ENCODE data around the gene CSNK1G1.
A peak's percentile ranks its signal among the peaks of the same experiment; 100 is the strongest.
"Not testable (repeated sequence)": the region's sequence is repeated elsewhere in the genome, so short reads cannot be mapped to it uniquely, and the experiment has no call there.

CSNK1G1 gene

DNA sequence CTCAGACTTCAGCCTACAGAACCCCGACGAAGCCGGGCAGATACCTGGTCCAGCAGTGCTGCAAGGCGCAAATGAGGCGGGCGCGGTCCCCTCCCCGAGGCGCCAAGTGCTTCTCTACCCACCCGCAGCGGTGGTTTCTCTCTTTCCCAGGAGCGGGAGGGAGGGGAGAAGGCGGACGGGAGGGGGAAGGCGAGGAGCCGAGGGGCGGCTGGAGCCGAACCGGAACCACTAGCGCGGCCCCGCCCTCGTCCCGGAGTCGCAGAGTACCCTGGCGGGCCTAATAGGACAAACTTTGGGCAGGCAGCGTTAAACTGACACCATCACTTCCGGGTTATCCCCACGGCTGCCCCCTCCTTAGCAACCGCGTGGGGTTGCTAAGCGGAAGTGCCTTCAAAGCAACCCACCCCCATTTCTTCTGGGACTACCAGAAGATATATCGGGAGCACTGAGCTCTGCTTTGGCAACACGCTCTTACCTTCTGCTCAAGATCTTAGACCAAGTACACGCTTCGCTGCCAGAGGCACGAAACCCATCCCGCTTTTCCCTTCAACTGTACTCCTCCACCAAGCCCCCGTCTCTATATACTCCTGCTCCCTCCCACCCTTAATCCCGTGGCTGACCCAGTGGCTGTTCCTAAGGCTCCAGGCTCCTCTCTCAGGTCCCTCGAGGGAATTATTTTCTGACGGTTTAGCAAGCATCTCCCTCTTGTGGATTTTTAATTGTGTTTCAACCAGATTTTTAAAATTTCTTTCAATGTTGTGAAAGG, at the start of gene CSNK1G1:
Gene CSNK1G1, minus strand, starts transcription at position 230 of the 766 bp plus-strand sequence. CDS start 55,674 bp downstream, outside the sequence.
- peak; percentile 100 for DNase-seq

DNA sequence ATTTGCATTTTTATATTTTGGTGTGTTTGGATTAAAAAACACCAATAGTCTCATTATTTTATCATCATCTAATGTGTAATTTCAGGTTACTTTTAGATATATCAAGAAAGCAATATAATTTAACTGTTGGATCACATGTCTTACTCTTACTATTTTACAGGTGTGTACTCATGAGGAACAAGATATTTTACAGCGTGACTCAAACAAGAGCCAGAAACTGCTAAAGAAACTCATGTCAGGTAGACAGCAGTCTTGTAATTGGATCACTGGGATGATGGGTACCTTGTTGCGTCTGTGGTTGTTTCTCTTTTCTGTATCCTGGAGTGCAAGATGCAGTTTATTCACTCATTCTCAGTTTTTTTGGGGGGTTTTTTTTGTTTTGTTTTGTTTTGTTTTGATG, 44.6 kb upstream of the CSNK1G1 start:
- no peak for DNase-seq

DNA sequence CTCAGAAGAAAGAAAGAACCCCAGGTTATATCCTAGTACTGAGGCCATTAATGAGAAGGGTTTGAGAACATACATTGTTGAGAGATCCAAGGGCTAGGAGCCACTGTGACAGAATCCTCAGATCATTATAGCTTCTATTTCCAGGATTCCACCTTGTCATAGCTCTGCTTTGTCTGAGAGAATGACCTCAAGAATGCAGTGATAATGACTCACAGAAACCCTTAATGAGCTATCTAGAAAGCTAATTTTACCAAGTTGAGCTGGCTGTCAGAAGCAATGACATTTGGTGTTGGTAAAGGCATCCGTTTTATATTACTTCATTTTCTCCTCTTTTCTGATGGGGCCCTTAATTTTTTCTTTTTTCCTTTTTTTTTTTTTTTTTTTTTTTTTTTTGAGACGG, 42.6 kb upstream of the CSNK1G1 start:
- no peak for DNase-seq

DNA sequence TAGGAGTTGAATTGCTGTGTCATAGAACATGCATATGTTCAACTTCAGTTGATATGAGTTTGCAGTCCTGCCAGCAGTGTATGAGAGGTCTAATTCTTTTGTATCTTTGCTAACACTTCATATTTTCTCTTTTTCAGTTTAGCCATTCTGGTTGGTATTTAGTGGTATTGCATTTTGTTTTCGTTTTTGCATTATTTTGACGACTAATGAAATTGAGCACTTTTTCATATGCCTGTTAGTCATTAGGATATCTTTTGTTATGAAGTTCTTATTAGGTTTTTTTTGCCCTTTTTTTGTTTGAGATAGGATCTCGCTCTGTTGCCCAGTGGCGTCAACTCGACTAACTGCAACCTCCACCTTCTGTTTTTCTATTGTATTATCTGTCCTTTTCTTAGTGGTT, 40.8 kb upstream of the CSNK1G1 start:
- no peak for DNase-seq

DNA sequence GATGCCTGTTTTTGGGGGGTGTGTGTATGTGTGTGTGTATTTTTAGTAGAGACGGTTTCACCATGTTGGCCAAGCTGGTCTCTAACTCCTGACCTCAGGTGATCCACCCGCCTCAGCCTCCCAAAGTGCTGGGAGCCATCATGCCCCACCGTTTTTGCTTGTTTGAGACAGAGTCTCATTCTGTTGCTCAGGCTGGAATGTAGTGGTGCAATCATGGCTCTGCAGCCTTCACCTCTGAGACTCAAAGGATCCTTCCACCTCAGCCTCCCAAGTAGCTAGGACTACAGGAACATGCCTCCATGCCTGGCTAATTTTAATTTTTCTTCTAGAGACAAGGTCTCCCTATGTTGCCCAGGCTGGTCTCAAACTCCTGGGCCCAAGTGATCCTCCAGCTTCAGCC, 36.5 kb upstream of the CSNK1G1 start:
- DNase-seq: not testable (repeated sequence)

DNA sequence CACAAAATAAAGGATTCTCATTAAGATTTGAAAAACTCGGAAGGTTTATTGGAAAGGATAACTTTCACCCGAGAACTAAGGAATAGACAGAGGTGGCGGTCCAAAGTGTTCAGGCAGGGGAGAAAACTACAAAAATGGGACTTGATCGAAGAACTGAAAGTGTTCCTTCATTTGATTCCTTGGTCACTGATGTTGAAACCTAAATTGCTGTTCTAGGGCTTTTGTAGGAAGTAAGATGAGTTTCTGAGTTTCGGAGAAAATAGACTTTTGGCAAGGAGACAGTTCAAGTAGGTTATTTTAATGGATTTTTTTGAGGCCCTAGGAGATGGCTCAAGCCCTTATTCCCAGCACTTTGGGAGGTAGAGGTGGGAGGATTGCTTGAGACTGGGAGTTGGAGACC, 33.1 kb upstream of the CSNK1G1 start:
- no peak for DNase-seq

DNA sequence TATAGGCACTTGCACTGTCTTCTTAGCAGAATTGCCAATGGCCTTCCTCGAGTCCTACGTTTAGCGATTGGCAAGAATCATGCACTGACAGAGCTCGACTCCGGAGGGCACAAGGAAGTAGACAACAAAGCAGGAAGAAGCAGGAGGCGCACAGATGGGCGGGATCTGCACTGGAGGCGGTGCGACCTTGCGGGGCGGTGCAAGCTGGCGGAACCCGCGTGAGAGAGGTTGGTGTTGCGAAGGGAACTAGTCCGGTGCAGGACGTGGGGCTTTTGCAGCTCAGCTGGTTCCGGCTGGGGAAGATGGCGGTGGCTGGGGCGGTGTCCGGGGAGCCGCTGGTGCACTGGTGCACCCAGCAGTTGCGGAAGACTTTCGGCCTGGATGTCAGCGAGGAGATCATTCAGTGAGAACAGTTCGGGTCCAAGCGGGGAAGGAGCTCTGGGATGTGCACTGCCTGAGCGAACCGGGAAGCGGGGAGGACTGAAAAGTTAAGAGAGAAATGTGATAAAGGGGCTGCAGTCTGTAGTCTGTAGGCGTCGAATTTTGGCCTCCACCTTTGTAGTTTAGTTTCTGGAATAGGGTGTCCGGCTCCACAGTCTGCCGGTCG, 31.7 kb upstream of the CSNK1G1 start, which contains the start of gene TRIP4:
Gene TRIP4, plus strand, starts transcription at position 275 of the 607 bp plus-strand sequence. Its CDS starts 28 bp downstream, at position 303.
- DNase-seq: no peak

DNA sequence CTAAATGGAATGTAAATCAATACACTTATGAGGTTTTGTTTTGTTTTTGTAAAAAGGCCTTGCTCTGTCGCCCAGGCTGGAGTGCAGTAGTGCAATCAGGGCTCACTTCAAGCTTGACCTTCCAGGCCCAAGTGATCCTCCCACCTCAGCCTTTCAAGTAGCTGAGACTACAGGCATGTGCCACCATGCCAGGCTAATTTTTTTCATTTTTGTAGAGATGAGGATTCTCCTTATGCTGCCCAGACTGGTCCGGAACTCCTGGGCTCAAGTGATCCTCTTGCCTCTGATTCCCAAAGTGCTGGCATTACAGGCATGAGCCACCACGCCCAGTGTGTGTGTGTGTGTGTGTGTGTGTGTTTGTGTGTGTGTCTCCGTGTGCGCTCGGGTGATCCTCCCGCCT, 30.3 kb upstream of the CSNK1G1 start:
- no peak for DNase-seq

DNA sequence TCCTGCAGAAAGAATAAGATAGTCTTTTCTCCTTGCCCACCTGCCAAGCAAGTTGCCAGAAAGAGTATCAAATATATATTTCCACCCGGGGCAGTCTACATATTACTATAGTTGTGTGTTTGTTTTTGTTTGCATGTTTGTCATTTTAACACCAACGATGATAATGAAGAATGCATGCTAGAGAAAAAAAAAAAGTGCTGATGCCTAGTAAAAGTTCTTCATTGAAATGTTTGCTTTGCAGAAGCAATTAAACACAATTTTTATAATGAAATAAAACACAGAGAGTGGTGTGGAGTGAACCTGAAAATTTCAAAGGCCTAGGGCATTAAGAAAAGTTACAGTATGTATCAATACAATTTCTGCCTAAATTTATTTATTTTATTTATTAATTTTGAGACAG, 27.8 kb upstream of the CSNK1G1 start:
- DNase-seq: no peak

DNA sequence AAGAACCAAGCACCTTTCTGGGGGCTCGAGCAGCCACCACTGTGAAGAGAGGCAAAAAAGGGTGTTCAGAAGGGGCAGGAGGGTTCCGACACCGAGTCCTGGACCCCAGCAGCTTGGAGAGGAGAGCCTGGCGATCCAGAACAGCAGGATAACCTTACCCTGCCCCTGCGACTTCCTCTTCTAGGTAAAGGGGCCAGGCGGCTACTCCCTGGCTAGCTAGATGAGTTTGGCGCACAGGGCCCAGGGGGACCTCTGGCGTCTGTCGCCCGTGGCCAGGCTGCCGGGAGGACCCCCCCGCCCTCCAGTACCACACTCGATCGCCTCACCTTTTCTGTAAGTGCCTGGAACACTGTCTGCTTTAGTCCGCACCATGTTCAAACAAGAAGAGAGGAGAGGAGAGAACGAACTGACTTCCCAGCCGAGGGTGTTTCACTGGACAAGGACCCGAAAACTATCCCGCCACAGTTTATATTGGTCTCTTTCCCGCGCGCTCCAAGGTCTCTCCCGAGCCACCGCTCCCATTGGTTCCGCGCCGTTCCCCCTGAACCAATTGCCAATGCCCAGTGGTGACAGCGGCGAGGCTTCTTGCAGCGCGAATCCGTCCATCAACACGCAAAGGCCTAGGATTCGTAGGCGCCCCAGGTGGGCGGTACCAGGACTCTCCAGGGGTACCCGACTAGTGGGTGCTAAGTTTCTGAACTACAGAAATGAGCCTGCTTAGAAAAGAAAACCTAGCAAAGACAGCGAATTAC, 25.2 kb upstream of the CSNK1G1 start, which contains the start of gene PCLAF:
Gene PCLAF, minus strand, starts transcription at position 442 of the 752 bp plus-strand sequence. Its CDS starts 70 bp downstream, at position 372.
- peak; percentile 99 for DNase-seq

DNA sequence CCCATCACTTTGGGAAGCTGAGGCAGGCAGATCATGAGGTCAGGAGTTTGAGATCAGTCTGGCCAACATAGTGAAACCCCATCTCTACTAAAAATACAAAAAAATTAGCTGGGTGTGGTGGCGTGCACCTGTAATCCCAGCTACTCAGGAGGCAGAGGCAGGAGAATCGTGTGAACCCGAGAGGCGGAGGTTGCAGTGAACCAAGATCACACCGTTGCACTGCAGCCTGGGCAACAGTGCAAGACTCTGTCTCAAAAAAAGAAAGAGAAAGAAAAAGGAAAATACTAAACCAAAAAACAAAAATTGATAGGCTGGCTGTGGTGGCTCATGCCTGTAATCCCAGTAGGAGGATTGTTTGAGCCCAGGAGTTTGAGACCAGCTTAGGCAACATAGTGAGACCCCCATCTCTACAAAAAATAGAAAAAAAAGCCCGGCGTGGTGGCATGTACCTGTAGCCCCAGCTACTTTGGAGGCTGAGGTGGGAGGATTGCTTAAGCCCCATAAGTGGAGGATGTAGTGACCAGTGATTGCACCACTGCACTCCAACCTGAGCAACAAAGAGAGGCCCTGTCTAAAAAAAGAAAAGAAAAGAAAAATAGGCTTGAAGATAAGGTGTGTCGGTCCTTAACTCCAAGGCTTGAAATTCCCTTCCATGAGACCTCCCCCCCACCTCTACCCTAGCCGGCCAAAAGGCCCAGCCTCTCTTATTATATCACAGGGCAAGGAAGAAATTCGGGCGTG, 24.3 kb upstream of the CSNK1G1 start:
- DNase-seq: not testable (repeated sequence)

DNA sequence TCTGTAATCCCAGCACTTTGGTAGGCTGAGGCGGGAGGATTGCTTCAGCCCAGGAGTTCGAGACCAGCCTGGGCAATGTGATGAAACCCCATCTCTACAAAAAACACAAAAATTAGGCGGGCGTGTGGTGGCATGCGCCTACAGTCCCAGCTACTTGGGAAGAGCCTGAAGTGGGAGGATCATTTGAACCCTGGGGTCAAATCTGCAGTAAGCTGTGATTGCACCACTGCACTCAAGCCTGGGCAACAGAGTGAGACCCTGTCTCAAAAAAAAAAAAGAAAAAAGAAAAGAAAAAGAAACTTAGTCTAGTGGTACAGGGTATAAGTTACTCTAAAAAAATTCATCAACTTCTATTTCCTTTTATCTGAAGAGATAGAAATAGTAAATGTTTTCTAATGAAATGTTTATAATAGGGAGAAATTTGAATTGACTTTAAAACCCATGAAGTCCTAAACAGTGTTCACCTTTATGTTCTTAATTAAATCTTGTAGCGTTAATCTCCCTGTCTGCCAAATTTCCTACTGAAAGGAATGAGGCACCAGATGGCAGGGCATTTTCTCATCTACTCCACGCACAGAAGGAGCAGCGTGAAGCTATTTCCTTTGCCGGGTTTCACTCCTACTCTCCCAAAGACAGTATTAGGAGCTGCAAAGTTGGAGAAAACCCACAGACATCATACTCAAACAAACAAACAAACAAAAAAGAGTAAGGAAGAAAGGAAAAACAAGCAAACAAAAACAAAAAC, 23.4 kb upstream of the CSNK1G1 start:
- no peak for DNase-seq

DNA sequence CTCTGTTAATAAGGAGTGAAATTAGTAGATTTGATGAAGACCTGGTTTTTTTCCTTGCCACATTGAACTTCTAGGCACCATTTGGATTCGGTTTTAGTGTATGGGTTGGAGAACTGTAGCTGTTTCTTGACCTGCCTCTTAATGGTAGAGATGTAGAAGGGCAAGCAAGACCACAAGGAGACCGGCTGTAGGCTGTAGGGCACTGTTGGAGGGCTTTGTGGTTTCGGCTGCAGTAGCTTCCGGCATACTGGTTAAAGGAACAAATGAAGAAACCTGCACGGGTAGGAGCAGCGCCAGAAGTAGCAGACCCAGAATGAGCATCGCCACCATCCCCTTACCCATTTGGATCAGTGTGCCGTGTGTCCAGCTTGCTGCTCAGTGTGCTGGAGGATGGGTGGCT, 17.4 kb upstream of the CSNK1G1 start:
- no peak for DNase-seq

DNA sequence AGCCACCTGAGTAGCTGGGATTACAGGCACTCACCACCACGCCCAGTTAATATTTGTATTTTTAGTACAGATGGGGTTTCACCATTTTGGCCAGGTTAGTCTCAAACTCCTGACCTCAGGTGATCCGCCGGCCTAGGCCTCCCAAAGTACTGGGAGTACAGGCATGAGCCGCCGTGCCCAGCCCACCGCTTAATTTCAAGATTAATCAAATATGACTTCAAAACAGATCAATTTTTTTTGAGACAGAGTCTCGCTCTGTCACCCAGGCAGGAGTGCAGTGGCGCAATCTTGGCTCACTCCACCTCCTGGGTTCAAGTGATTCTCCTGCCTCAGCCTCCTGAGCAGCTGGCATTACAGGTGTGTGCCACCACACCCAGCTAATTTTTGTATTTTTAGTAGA, 15.4 kb upstream of the CSNK1G1 start:
- not testable (repeated sequence) for DNase-seq

DNA sequence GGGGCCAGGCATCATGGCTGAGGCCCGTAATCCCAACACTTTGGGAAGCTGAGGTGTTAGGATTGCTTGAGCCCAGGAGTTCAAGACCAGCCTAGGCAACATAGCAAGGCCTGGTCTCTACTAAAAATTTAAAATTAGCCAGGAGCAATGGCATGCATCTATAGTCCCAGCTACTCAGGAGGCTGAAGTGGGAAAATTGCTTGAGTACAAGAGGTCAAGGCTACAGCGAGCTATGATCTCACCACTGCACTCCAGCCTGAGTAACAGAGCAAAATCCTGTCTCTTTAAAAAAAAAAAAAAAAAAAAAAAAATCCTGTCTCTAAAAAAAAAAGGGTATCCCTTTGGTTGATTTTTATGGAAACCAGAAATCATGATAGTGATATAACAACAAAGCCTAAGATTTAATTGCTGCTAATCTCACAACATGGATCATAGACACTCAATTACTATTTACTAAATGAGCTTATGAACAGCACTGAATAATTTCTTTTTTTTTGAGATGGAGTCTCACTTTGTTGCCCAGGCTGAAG, 13.2 kb upstream of the CSNK1G1 start:
- no peak for DNase-seq

DNA sequence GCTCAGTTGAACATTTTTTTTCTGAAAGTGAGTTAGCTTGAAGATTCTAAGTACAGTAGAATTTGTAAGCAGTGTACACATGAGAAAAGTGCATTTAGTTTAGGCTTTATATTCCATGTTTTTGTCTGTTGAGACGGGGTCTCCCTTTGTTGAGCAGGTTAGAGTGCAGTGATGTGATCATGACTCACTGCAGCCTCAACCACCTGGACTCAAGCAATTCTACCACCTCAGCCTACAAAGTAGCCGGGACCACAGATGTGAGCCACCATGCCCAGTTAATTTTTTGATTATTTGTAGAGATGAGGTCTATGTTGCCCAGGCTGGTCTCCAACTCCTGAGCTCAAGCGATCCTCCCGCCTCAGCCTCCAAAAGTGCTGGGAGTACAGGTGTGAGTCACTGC, 5.3 kb upstream of the CSNK1G1 start:
- DNase-seq: no peak

DNA sequence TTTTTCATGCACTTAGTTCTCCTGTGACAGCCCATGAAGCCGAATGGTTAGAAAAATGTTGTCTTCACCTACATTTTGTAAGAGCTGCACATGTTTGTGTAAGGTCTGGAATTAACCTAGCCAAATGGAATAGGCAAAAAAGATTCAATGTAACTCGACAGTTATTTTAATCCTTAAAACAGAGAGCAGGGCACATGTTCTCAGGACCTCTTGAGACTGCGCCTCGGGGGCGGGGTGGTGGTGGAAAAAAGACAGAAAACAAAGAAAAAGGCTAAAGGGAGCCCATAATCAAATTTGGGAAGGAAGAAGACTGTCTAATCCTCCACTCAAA, 702 bp upstream of the CSNK1G1 start:
- no peak for DNase-seq

DNA sequence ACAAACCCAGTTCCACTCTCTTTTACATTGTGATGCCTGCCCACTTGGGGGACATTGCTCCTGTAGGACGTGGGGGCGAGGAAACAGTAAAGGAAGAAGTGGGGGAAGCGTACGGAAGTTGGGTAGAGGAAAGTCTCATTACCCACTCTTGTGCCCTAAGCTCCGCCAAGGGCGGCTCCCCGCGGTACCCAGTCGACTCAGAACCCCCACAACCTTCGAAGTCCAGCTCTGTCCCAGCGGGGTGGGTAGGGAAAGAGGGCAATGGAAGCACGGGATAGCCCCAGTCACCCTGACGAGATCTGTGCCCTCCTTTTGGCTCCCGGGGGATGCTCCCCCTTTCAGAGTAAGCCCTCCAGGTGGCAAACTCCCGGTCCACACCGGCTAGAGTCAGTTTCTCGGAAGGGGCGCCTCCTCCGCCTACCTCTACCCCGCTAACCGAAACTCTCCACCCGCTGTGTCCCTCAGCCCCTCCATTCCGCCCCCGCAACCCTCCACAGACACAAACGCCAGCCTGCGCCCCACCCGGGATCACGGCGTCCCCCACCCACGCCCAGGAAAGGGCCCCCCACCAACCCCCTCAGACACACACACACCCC, 527 bp downstream of the CSNK1G1 start:
- peak; percentile 42 for DNase-seq

DNA sequence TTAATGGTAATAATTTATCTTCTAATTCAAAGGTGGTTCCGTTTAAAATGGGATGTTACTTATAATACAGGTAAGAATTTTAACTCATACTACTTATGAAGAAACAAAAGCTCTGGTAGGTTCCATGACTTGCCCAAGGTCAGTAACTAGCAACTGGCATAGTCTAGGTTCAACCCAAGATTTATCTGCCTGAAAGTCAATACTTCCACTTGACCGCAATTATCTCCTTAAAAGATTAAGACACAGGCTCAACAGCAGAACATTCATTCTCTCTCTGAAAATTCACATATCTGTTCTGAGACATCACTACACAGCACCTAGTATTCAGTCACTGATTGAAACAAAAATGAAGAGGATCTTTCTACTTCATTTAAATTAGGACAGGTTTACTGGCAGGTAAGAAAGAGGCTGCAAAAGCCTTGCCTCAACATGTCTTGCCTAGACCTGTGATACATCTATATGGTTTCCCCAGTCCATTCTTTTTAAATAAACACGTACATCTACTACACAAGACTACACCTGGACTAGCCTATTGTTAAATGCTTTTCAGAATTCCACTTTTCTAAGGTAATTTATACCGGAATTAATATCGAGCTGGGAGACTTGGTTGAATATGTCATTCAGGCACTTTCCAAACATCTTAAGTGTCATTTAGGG, 1.2 kb downstream of the CSNK1G1 start:
- peak; percentile 42 for DNase-seq

DNA sequence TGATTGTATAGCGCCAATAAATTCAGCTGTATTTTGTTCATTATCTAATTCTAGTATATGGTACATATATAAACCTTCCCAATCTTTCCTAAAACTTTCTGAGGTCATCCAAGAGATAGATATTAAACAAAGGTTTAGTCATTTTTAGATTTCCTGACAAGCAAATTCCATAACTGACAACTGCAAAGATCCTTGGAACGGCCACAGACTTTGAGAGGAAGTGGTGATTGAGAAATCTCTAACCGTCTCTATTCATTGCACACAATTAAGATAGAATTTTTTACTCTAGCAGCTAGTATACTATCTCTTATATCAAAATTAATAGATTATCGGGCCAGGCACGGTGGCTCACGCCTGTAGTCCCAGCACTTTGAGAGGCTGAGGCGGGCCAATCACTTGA, 4.7 kb downstream of the CSNK1G1 start:
- no peak for DNase-seq

DNA sequence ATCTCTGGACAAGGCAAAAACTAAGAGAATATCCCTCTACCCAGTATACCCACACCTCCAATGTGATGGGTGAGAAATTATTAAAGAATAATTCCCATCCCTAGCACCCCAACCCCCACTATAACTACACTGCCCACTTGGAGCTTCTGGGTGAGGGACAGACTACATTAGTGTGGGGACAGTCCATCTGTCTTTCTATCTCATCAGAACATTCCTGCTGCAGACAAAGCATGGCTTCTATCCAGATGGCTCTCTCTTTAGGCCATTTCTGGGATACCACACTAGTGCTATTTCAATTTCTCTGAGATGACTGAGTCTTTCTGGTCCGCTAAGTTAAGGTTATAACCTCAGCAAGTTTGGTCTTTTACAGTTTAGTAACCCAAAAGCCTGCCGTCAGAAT, 6.6 kb downstream of the CSNK1G1 start:
- DNase-seq: no peak

Data from NCI-H1105 treated with DMSO at 0.1 percent for 48 hours (cell line).